SK-N-SH (cell line): ENCODE measurements around the gene GRB10.

ENCODE experiments used
- SIN3A ChIP-seq: IDR thresholded peaks from 2 replicates; pipeline ENCODE4 v1.6.1; 2012; ENCODE audit warnings: low read depth, mild to moderate bottlenecking, low read length, moderate library complexity, borderline replicate concordance
- TF ChIP-seq, protein P1 (sequence below): fragments of 200-600 bp; sonication (generic); IDR thresholded peaks from 2 replicates; pipeline ENCODE4 v1.6.1; 2017; ENCODE audit warnings: antibody characterized with exemption, mild to moderate bottlenecking, moderate library complexity

DNA sequence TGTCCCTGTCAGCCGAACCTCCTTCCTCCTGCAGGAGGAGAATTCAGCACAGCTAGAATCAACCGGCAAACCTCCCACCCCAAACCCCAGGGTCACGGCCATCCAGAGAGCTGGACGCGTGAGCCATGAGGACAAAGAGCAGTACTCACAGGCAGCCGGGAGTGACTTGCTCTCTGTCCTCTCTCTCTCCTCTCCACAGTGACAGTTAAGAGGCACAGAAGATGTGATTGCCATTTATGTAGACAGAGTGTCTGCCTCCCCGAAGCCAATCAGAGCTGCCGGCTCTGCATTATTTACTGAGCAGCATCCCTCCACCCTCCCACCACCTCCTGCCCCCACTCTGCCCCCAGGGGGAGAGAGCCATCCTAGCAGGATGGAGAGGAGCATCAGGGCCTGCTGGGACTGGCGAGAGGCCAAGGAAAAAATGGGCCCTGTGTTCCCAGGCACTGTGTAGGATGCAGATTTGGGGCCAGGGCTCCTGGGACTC, 221.8 kb downstream of the GRB10 start:
- TF ChIP-seq, protein P1, sequence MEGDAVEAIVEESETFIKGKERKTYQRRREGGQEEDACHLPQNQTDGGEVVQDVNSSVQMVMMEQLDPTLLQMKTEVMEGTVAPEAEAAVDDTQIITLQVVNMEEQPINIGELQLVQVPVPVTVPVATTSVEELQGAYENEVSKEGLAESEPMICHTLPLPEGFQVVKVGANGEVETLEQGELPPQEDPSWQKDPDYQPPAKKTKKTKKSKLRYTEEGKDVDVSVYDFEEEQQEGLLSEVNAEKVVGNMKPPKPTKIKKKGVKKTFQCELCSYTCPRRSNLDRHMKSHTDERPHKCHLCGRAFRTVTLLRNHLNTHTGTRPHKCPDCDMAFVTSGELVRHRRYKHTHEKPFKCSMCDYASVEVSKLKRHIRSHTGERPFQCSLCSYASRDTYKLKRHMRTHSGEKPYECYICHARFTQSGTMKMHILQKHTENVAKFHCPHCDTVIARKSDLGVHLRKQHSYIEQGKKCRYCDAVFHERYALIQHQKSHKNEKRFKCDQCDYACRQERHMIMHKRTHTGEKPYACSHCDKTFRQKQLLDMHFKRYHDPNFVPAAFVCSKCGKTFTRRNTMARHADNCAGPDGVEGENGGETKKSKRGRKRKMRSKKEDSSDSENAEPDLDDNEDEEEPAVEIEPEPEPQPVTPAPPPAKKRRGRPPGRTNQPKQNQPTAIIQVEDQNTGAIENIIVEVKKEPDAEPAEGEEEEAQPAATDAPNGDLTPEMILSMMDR, result no peak
- TF ChIP-seq SIN3A, result no peak
